ENCODE measurements around the gene TOR1B.
"Not testable (repeated sequence)": the region's sequence is repeated elsewhere in the genome, so short reads cannot be mapped to it uniquely, and the experiment has no call there.

TOR1B gene

GRCh38 chr9:129776938-129777768 lies 25.8 kb upstream of the TOR1B start:
- peak; percentile 79 for DNase-seq

GRCh38 chr9:129777769-129778130 lies 25.2 kb upstream of the TOR1B start:
- no peak for DNase-seq

GRCh38 chr9:129778469-129778868 lies 24.5 kb upstream of the TOR1B start:
- no peak for DNase-seq

GRCh38 chr9:129779560-129780190 lies 23.3 kb upstream of the TOR1B start:
- DNase-seq: no peak

- DNase-seq: no peak
Measured at GRCh38 chr9:129781131-129781530, 21.9 kb upstream of the TOR1B start.

- DNase-seq: no peak
Measured at GRCh38 chr9:129781981-129782380, 21.0 kb upstream of the TOR1B start.

- peak; percentile 83 for DNase-seq
Measured at GRCh38 chr9:129783516-129784361, 19.2 kb upstream of the TOR1B start.

- DNase-seq: not testable (repeated sequence)
Measured at GRCh38 chr9:129784970-129785369, 18.0 kb upstream of the TOR1B start.

- no peak for DNase-seq
Measured at GRCh38 chr9:129785866-129786265, 17.1 kb upstream of the TOR1B start.

- DNase-seq: no peak
Measured at GRCh38 chr9:129786481-129786880, 16.5 kb upstream of the TOR1B start.

GRCh38 chr9:129794549-129794948 lies 8.4 kb upstream of the TOR1B start:
- DNase-seq: no peak

- not testable (repeated sequence) for DNase-seq
Measured at GRCh38 chr9:129796029-129796428, 7.0 kb upstream of the TOR1B start.

GRCh38 chr9:129798973-129799372 lies 4.0 kb upstream of the TOR1B start:
- no peak for DNase-seq

GRCh38 chr9:129801504-129801903 lies 1.5 kb upstream of the TOR1B start:
- DNase-seq: no peak

GRCh38 chr9:129803676-129804060 lies 684 bp downstream of the TOR1B start:
- no peak for DNase-seq

- no peak for DNase-seq
Measured at GRCh38 chr9:129806061-129806460, 3.1 kb downstream of the TOR1B start.

GRCh38 chr9:129809346-129809745 lies 6.4 kb downstream of the TOR1B start:
- DNase-seq: no peak

GRCh38 chr9:129810116-129810515 lies 7.1 kb downstream of the TOR1B start:
- DNase-seq: no peak

GRCh38 chr9:129810788-129811187 lies 7.8 kb downstream of the TOR1B start:
- no peak for DNase-seq

GRCh38 chr9:129811967-129812363 lies 9.0 kb downstream of the TOR1B start:
- peak; percentile 18 for DNase-seq

GRCh38 chr9:129812385-129812784 lies 9.4 kb downstream of the TOR1B start:
- no peak for DNase-seq

- DNase-seq: no peak
Measured at GRCh38 chr9:129813661-129814060, 10.7 kb downstream of the TOR1B start.

- DNase-seq: no peak
Measured at GRCh38 chr9:129814432-129815223, 11.6 kb downstream of the TOR1B start.

All from activated CD4-positive, alpha-beta T cell treated with anti-CD3 and anti-CD28 coated beads for 48 hours (primary cell).